ENCODE measurements around the gene APEX1. TPM values are rescaled to one million over a fixed set of nuclear protein-coding genes. Genes with fewer than 3 reads are reported as not detected.

Gene APEX1
- total RNA-seq, 1 experiment from 2014 or later: 340 TPM

DNA sequence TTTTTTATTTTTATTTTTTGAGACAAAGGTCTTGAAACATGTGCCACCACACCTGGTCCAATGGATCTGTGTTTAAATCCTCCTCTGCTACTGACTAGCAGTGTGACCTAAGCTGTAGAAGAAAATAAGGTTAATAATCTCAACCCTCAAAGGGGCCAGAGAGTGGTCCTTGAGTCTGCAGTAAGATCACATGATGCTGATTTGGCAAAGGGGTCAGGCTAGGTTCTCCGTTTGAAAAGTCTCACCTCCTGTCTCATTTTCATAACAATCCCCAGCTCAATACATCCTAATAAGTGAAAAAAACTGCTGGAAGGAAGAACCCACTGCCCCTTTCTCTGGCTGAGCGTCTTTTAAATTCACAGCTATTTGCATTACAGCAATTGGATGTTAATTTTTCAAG is 33.8 kb upstream of the APEX1 start:
- Histone ChIP-seq H3K9me3 (ENCODE audit: control insufficient read depth, low read depth, low read length) (no peaks in the 10 kb centered on the region), H3K27ac (ENCODE audit: insufficient read length, low read depth, low read length) (peak overlapping the region; percentile 29), H3K79me1 (ENCODE audit: insufficient read depth, low read depth, low read length, poor library complexity, severe bottlenecking) (no peaks in the 10 kb centered on the region), H3K4me1 (ENCODE audit: insufficient read depth, low read length) (no peaks in the 10 kb centered on the region), H4K8ac (replicated peaks; ENCODE audit: insufficient read length, low read depth, low read length) (no peak overlapping the region), H3K79me2 (ENCODE audit: insufficient read depth, low read length) (no peaks in the 10 kb centered on the region), H3K23ac (ENCODE audit: insufficient read length, low read depth, low read length) (no peak overlapping the region), H4K20me1 (ENCODE audit: control insufficient read depth, insufficient read depth, insufficient read length) (no peaks in the 10 kb centered on the region), H4K5ac (ENCODE audit: insufficient read length, low read depth, low read length) (no peak overlapping the region), H2BK15ac (ENCODE audit: low read depth, low read length) (no peak overlapping the region), H3K23me2 (ENCODE audit: insufficient read length, low read depth, low read length, poor library complexity, severe bottlenecking) (no peaks in the 10 kb centered on the region), H3K14ac (ENCODE audit: insufficient read depth, low read length) (no peak overlapping the region), H2AK5ac (ENCODE audit: insufficient read length, low read length) (no peak overlapping the region), H3K27me3 (ENCODE audit: insufficient read depth, low read length) (no peaks in the 10 kb centered on the region), H3K18ac (ENCODE audit: insufficient read length, low read depth, low read length) (no peak overlapping the region), H3T11ph (ENCODE audit: low read length) (no peak overlapping the region), H3K9ac (ENCODE audit: extremely low read depth, insufficient read length, low read length) (no peak overlapping the region), H2AFZ (ENCODE audit: low read length) (no peak overlapping the region), H3K56ac (ENCODE audit: insufficient read length, low read depth, low read length) (no peak overlapping the region), H3K4me2 (ENCODE audit: insufficient read depth, insufficient read length, low read length) (peak overlapping the region; percentile 40), H2BK5ac (ENCODE audit: insufficient read length, low read length) (no peak overlapping the region), H2BK20ac (ENCODE audit: low read depth, low read length, poor library complexity, severe bottlenecking) (no peak overlapping the region), H2BK12ac (ENCODE audit: insufficient read length, low read depth, low read length) (no peak overlapping the region), H2BK120ac (ENCODE audit: low read depth, low read length, poor library complexity, severe bottlenecking) (no peak overlapping the region), H3K4ac (ENCODE audit: low read depth, low read length) (no peak overlapping the region), H4K91ac (ENCODE audit: insufficient read length, low read depth, low read length) (no peak overlapping the region)
- peak overlapping the region in 2 of 3 experiments; percentile 31 to 69; a peak in 3 of 7 replicates for H3K27ac Mint-ChIP-seq
- no peak overlapping the region for H3K4me3 Mint-ChIP-seq
- TF ChIP-seq, protein P1, sequence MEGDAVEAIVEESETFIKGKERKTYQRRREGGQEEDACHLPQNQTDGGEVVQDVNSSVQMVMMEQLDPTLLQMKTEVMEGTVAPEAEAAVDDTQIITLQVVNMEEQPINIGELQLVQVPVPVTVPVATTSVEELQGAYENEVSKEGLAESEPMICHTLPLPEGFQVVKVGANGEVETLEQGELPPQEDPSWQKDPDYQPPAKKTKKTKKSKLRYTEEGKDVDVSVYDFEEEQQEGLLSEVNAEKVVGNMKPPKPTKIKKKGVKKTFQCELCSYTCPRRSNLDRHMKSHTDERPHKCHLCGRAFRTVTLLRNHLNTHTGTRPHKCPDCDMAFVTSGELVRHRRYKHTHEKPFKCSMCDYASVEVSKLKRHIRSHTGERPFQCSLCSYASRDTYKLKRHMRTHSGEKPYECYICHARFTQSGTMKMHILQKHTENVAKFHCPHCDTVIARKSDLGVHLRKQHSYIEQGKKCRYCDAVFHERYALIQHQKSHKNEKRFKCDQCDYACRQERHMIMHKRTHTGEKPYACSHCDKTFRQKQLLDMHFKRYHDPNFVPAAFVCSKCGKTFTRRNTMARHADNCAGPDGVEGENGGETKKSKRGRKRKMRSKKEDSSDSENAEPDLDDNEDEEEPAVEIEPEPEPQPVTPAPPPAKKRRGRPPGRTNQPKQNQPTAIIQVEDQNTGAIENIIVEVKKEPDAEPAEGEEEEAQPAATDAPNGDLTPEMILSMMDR (conservative IDR thresholded peaks at IDR 0.05): no peak
- H3K9me3 Mint-ChIP-seq: no peaks in the 10 kb centered on the region
- no peaks in the 10 kb centered on the region for H3K27me3 Mint-ChIP-seq (ENCODE audit: low read depth)
- no peaks in the 10 kb centered on the region for H3K36me3 Mint-ChIP-seq (ENCODE audit: insufficient read depth in 1 of 3, low read depth in 3 of 3)
- no CpG with 5 or more reads among the region's 2 CpGs for WGBS (ENCODE audit: extremely low coverage, insufficient read length, low lambda C conversion rate)
- H3K4me1 Mint-ChIP-seq: peaks cover 7 to 15% of the 10 kb centered on the region in 2 experiments
- DNase-seq: no peak

Measured in H9 (cell line).